Loucy (cell line): ENCODE measurements around the gene FAM229B.

Experiments
- H2AFZ ChIP-seq: fragments of 200-600 bp; sonication (generic); 2 replicates; pipeline ENCODE4 v1.6.0; 2016; ENCODE audit warnings: antibody characterized with exemption, mild to moderate bottlenecking, low read length, moderate library complexity
- H3F3A ChIP-seq: fragments of 200-600 bp; 2 replicates; pipeline ENCODE4 v1.6.0; 2016; ENCODE audit warnings: antibody characterized with exemption, low read depth, mild to moderate bottlenecking
- H3K27me3 ChIP-seq: fragments of 200-600 bp; sonication (generic); 2 replicates; pipeline ENCODE4 v1.6.1; 2014; ENCODE audit warnings: low read length, mild to moderate bottlenecking; ENCODE audit not compliant: insufficient read depth, poor library complexity, severe bottlenecking
- H3K36me3 ChIP-seq: fragments of 200-600 bp; sonication (generic); 2 replicates; pipeline ENCODE4 v1.6.1; 2016; ENCODE audit warnings: low read length; ENCODE audit not compliant: insufficient read depth
- H3K4me1 ChIP-seq: fragments of 200-600 bp; sonication (generic); 2 replicates; pipeline ENCODE4 v1.5.1; 2014; ENCODE audit warnings: low read length, mild to moderate bottlenecking; ENCODE audit not compliant: insufficient read depth, poor library complexity, severe bottlenecking
- H3K4me2 ChIP-seq: fragments of 200-600 bp; sonication (generic); 2 replicates; pipeline ENCODE4 v1.6.0; 2014; ENCODE audit warnings: antibody characterized with exemption, low read length, low read depth, mild to moderate bottlenecking; ENCODE audit not compliant: poor library complexity, severe bottlenecking
- H3K4me3 ChIP-seq: fragments of 200-600 bp; sonication (generic); 2 replicates; pipeline ENCODE4 v1.5.1; 2014; ENCODE audit warnings: low read length, mild to moderate bottlenecking, mixed read lengths; ENCODE audit not compliant: poor library complexity, severe bottlenecking
- H3K79me2 ChIP-seq: fragments of 200-600 bp; sonication (generic); 2 replicates; pipeline ENCODE4 v1.6.1; 2014; ENCODE audit warnings: low read length; ENCODE audit not compliant: insufficient read depth
- H3K9ac ChIP-seq: fragments of 200-600 bp; sonication (generic); 2 replicates; pipeline ENCODE4 v1.6.0; 2014; ENCODE audit warnings: mild to moderate bottlenecking, low read depth, low read length, moderate library complexity; ENCODE audit not compliant: poor library complexity, severe bottlenecking
- H3K9me2 ChIP-seq: fragments of 200-600 bp; sonication (generic); replicated peaks from 2 replicates; pipeline ENCODE4 v1.6.1; 2016; ENCODE audit warnings: low read depth, low read length, mixed read lengths
- H3K9me3 ChIP-seq: fragments of 200-600 bp; sonication (generic); 2 replicates; pipeline ENCODE4 v1.6.1; 2014; ENCODE audit warnings: mild to moderate bottlenecking, antibody characterized with exemption, low read length, low read depth; ENCODE audit not compliant: insufficient read depth
- H4K20me1 ChIP-seq: fragments of 200-600 bp; sonication (generic); 2 replicates; pipeline ENCODE4 v1.6.0; 2014; ENCODE audit warnings: antibody characterized with exemption, low read length, mild to moderate bottlenecking; ENCODE audit not compliant: insufficient read depth, poor library complexity, severe bottlenecking
- CTCF ChIP-seq: fragments of 200-600 bp; sonication (generic); conservative IDR thresholded peaks from 2 replicates; pipeline ENCODE4 v1.5.1; 2014; ENCODE audit warnings: mild to moderate bottlenecking, antibody characterized with exemption, low read length
- EZH2phosphoT487 ChIP-seq: fragments of 200-600 bp; IDR thresholded peaks from 2 replicates; pipeline ENCODE4 v1.6.1; 2018; ENCODE audit warnings: antibody characterized with exemption, mild to moderate bottlenecking, moderate library complexity, borderline replicate concordance

Gene FAM229B

GRCh38 chr6:112085286-112086065 lies 1.9 kb upstream of the FAM229B start:
- H3K36me3 ChIP-seq: no peaks in the 10 kb centered on the region
- H3K4me2 ChIP-seq: peak overlapping the region; percentile 90
- peaks cover 5% of the 10 kb centered on the region; the same call in 1 of the 2 replicates for H3K79me2 ChIP-seq
- no peaks in the 10 kb centered on the region for H3K9me3 ChIP-seq
- no peaks in the 10 kb centered on the region for H3K9me2 ChIP-seq
- peaks cover 4% of the 10 kb centered on the region for H4K20me1 ChIP-seq
- peaks cover 11% of the 10 kb centered on the region for H3K4me1 ChIP-seq
- TF ChIP-seq EZH2phosphoT487: no peak
- TF ChIP-seq CTCF: no peak
- peak overlapping the region; percentile 74 for H3K9ac ChIP-seq
- no peaks in the 10 kb centered on the region for H3F3A ChIP-seq
- H3K4me3 ChIP-seq: no peak overlapping the region
- no peak overlapping the region for H2AFZ ChIP-seq
- no peaks in the 10 kb centered on the region for H3K27me3 ChIP-seq

GRCh38 chr6:112086744-112087135 lies 651 bp upstream of the FAM229B start:
- Histone ChIP-seq H3K27me3 (no peaks in the 10 kb centered on the region), H3K36me3 (no peaks in the 10 kb centered on the region), H3F3A (no peaks in the 10 kb centered on the region), H3K4me2 (peak overlapping the region; percentile 90), H3K9me3 (no peaks in the 10 kb centered on the region), H4K20me1 (peaks cover 4% of the 10 kb centered on the region), H3K9ac (peak overlapping the region; percentile 74), H3K9me2 (no peaks in the 10 kb centered on the region), H3K79me2 (peaks cover 5% of the 10 kb centered on the region; the same call in 1 of the 2 replicates), H3K4me1 (peaks cover 11% of the 10 kb centered on the region), H2AFZ (peak overlapping the region; percentile 99), H3K4me3 (peak overlapping the region; percentile 90)
- no peak for TF ChIP-seq EZH2phosphoT487
- TF ChIP-seq CTCF: peak; percentile 51

GRCh38 chr6:112087916-112088315 lies 525 bp downstream of the FAM229B start:
- peak overlapping the region; percentile 86 for H3K4me2 ChIP-seq
- peaks cover 5% of the 10 kb centered on the region; the same call in 1 of the 2 replicates for H3K79me2 ChIP-seq
- H2AFZ ChIP-seq: peak overlapping the region; percentile 99
- TF ChIP-seq CTCF: no peak
- TF ChIP-seq EZH2phosphoT487: no peak
- H3F3A ChIP-seq: no peaks in the 10 kb centered on the region
- H3K36me3 ChIP-seq: no peaks in the 10 kb centered on the region
- no peaks in the 10 kb centered on the region for H3K27me3 ChIP-seq
- peak overlapping the region; percentile 90 for H3K4me3 ChIP-seq
- H3K9me2 ChIP-seq: no peaks in the 10 kb centered on the region
- peaks cover 11% of the 10 kb centered on the region for H3K4me1 ChIP-seq
- peak overlapping the region; percentile 74 for H3K9ac ChIP-seq
- H3K9me3 ChIP-seq: no peaks in the 10 kb centered on the region
- peaks cover 4% of the 10 kb centered on the region for H4K20me1 ChIP-seq
